BJ (cell line): ENCODE results near the gene ANKS1A. TPM values are rescaled to one million over a fixed set of nuclear protein-coding genes. Genes with fewer than 3 reads are reported as not detected.
"Not testable (repeated sequence)": the region's sequence is repeated elsewhere in the genome, so short reads cannot be mapped to it uniquely, and the experiment has no call there.

Experiments used
- CTCF ChIA-PET: fragments of 350-600 bp; formaldehyde crosslinking; extraction: SDS; loops from one replicate; lab custom pipeline; 2021; ENCODE audit warnings: antibody characterized with exemption, inconsistent platforms; lab: Yijun Ruan, JAX
- POLR2A ChIA-PET: fragments of 300-600 bp; sonication (Branson Sonifier 250); formaldehyde crosslinking; extraction: SDS; loops from one replicate; lab custom pipeline; 2021; ENCODE audit warnings: antibody characterized with exemption; lab: Charles Lee
- DNase-seq: peaks from one replicate; pipeline ENCODE4 v3.0.0-alpha.2; 2011; ENCODE audit warnings: low read depth
- H3K27me3 ChIP-seq: 2 replicates; pipeline ENCODE4 v1.6.0; 2011; ENCODE audit warnings: low read length; ENCODE audit not compliant: control insufficient read depth, insufficient read depth
- H3K36me3 ChIP-seq: 2 replicates; pipeline ENCODE4 v1.5.1; 2011; ENCODE audit warnings: low read length; ENCODE audit not compliant: control insufficient read depth, insufficient read depth
- H3K4me3 ChIP-seq: 2 replicates; pipeline ENCODE4 v1.5.1; 2011; ENCODE audit warnings: low read depth, mild to moderate bottlenecking, control low read depth, low read length
- CTCF ChIP-seq: IDR thresholded peaks from 2 replicates; pipeline ENCODE4 v1.5.1; 2011; ENCODE audit warnings: low read depth, mild to moderate bottlenecking, control low read depth, inconsistent platforms, low read length, moderate library complexity; ENCODE audit not compliant: insufficient read depth
- polyA plus RNA-seq: library from polyadenylated mRNA; depleted of rRNA; stranded (reverse); fragments of >200 nt; gene quantifications from 2 replicates; pipeline ENCODE4 v1.2.3, GENCODE V29; 2011

Gene ANKS1A
- polyA plus RNA-seq, 1 experiment, result 4.2 TPM

GRCh38 chr6:34993213-34993612 lies 104.2 kb downstream of the ANKS1A start:
- Histone ChIP-seq H3K36me3 (peaks cover 3% of the 10 kb centered on the region), H3K4me3 (no peak overlapping the region), H3K27me3 (no peaks in the 10 kb centered on the region)
- ChIA-PET CTCF (interaction anchor here (0.6 to 3.3 kb wide), 5 partner anchors 11 to 247 kb away, joined by 3 to 42 read pairs (median 5); partner anchors contain the start of gene TCP11), POLR2A (interaction anchor here (0.6 kb wide), 1 partner anchor 47 kb away, joined by 3 read pairs; no protein-coding TSS in a partner anchor)
- no peak for DNase-seq
- TF ChIP-seq CTCF, result no peak

GRCh38 chr6:34994693-34995092 lies 105.6 kb downstream of the ANKS1A start:
- CTCF ChIA-PET, result interaction anchor here (1.4 kb wide), 1 partner anchor 246 kb away, joined by 3 read pairs; no protein-coding TSS in a partner anchor
- H3K36me3 ChIP-seq, result peaks cover 3% of the 10 kb centered on the region
- no peak overlapping the region for H3K4me3 ChIP-seq
- H3K27me3 ChIP-seq, result no peaks in the 10 kb centered on the region
- POLR2A ChIA-PET, result no interaction called here
- TF ChIP-seq CTCF, result no peak
- no peak for DNase-seq

- H3K4me3 ChIP-seq, H3K36me3 ChIP-seq, H3K27me3 ChIP-seq, DNase-seq, POLR2A ChIA-PET: not testable (repeated sequence)
- CTCF ChIA-PET, result interaction anchor here (1.0 to 1.5 kb wide), 2 partner anchors 12 to 13 kb away, joined by 3 to 7 read pairs; no protein-coding TSS in a partner anchor
These were observed 109.4 kb downstream of the ANKS1A start for GRCh38 chr6:34998417-34998816.

GRCh38 chr6:34999153-34999552 lies 110.1 kb downstream of the ANKS1A start:
- DNase-seq, POLR2A ChIA-PET, CTCF ChIA-PET, H3K4me3 ChIP-seq, H3K36me3 ChIP-seq, H3K27me3 ChIP-seq: not testable (repeated sequence)

GRCh38 chr6:34999962-35000361 lies 110.9 kb downstream of the ANKS1A start:
- H3K4me3 ChIP-seq, H3K36me3 ChIP-seq, CTCF ChIA-PET, H3K27me3 ChIP-seq, POLR2A ChIA-PET, DNase-seq: not testable (repeated sequence)

- H3K4me3 ChIP-seq, H3K27me3 ChIP-seq, DNase-seq, POLR2A ChIA-PET, H3K36me3 ChIP-seq: not testable (repeated sequence)
- CTCF ChIA-PET, result interaction anchor here (0.7 to 2.8 kb wide), 6 partner anchors 10 to 139 kb away, joined by 3 to 10 read pairs (median 3); no protein-coding TSS in a partner anchor
These were observed 112.3 kb downstream of the ANKS1A start for GRCh38 chr6:35001349-35001748.

- DNase-seq, POLR2A ChIA-PET: not testable (repeated sequence)
- CTCF ChIA-PET, result interaction anchor here (0.6 kb wide), 1 partner anchor 11 kb away, joined by 3 read pairs; no protein-coding TSS in a partner anchor
These were observed 115.0 kb downstream of the ANKS1A start for GRCh38 chr6:35003886-35004530.

More at GRCh38 chr6:35003886-35004530, 115.0 kb downstream of the ANKS1A start:
- not testable (repeated sequence) for H3K27me3 ChIP-seq, H3K36me3 ChIP-seq, H3K4me3 ChIP-seq
